Cerebellar nuclear complex (tissue), 1 donor: Measurements from ENCODE around the gene PFDN1.
"Not testable (repeated sequence)": the region's sequence is repeated elsewhere in the genome, so short reads cannot be mapped to it uniquely, and the experiment has no call there.

Source experiments
- DNase-seq, 2 experiments: peaks; one replicate each; lab custom pipeline; 2025; lab: John Stamatoyannopoulos, UW

PFDN1 gene

DNA sequence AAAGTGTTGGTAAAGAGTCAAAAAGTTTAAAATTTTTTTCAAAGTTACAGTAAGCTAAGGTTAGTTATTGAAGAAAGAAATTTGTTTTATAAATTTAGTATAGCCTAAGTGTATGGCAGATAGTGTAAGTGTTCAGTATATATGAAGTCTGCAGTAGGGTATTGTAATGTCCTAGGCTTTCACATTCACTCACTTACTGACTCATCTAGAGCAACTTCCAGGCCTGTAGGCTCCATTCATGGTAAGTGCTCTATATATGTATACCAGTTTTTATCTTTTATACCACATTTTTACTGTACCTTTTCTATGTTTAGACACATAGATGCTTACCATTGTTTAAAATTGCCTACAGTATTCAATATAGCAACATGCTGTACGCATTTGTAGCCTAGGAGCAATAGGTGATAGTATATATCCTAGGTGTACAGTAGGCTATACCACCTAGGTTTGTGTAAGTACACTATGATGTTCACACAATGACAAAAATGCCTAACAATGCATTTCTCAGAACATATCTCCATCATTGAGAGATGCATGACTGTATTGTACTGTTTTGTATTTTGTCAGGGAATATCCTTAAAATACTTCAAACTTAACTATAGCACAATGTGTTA is 89.4 kb downstream of the PFDN1 start:
- DNase-seq: no peak

DNA sequence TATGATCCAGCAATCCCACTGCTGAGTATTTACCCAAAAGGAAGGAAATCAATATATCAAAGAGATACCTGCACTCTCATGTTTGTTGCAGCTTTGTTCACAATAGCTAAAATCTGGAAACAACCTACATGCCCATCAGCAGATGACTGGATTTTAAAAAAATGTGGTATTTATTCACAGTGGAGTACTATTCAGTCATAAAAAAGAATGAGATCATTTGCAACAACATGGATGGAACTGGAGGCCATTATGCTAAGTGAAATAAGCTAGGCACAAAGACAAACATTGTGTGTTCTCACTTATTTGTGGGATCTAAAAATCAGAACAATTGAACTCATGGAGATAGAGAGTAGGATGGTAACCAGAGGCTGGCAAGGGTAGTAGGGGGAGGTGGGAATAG is 94.8 kb downstream of the PFDN1 start:
- no peak for DNase-seq

DNA sequence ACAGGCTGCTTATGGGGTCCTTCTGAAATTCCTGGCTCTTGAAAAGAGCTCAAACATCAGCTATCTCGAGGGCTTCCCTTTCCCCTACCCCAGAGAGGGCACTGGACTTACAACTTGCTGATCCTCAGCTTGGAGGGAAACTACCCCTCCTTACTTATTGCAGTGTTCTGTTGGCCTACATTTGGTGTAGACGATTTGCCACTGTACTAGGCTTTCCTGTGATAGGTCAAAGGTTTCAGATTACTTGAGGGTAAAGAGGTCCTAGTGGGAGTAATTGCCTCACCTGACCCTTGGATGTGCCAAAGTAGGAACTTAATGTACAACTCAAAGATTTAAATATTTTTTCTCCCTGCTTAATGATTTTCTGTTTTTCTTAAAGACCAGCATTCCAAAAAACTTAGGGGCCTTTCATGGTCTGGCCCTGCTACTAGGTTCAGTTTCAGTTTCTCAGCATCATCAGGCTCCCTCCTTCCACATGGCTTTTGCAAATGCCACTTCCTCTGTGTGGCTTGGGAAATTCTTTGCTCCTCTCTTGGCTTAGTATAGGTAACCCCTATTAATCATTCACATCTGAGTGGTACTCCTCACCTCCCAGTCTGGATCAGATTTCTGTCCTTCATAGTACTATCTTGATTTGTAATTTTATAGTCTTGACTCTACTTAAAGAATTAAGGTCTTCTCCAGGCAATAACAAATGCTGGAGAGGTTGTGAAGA is 95.5 kb downstream of the PFDN1 start:
- no peak for DNase-seq

DNA sequence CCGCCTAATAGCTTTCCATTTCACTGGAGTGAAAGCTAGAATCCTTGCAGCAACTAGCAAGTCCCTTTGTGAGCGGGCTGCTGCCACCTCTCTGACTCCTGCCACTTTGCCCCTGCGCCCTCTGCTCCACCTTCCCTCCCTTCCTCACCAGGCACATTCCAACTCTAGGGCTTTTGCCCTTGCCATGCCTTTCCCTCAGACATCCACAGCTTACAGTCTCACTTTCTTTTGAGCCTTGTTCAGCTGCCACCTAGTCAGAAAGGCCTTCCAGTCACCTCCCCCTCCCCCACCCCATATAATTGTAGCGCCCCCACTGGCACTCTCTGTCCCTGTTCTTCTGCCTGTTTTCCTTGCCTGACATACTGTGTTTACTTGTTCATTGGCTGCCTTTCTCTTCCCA is 96.9 kb downstream of the PFDN1 start:
- no peak for DNase-seq

DNA sequence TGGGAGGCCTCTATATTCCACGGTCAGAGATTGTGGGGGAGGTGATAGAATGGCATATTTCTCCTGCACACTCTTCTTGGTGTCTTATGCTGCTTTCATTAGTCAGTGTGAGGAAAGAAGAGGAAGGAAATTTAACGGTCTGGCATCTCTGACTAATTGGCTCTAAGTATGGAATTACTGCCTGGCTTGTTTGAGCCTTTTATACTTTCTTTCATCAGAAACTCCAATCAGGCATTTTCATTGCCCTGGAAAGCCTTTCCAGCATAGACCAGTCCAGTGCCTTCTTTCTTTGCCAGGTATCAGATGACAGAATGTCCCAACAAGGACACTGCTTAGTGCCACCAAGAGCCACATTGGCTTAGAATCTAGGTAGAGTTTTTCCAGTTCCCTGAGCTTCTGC is 97.7 kb downstream of the PFDN1 start:
- DNase-seq: no peak

DNA sequence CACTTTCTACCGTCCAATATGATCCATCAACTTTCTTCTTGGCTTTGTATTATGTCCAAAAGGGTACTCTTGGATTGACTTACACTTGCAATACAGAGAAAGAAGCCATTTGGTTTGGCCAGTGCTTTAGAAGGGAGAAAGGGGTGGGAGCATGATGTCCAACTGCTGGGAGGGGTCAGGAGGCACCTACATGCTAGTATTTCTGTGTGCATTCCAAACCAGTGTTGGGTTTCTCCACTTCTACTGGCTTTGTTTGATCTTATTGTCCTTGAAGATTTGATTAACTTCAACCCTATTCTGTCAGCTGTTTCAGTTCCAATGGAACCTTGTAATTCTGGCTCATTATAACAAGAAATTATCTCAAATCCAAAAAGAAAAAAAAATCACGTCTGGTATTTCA is 100.3 kb downstream of the PFDN1 start:
- no peak for DNase-seq

DNA sequence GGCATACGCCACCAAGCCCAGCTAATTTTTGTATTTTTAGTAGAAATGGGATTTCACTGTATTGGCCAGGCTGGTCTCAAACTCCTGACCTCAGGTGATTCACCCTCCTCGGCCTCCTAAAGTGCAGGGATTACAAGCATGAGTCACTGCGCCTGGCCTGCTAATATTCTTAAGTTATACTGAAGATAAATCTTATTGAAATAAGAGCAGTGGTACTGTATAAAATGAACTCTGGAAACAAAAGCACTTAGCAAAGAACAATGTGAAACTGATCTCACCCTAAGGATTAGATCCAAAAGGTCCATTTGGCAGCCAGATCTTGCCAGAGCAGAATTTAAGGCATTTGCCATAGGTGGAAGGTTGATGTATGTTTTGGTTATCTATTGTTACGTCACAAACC is 100.8 kb downstream of the PFDN1 start:
- no peak for DNase-seq

DNA sequence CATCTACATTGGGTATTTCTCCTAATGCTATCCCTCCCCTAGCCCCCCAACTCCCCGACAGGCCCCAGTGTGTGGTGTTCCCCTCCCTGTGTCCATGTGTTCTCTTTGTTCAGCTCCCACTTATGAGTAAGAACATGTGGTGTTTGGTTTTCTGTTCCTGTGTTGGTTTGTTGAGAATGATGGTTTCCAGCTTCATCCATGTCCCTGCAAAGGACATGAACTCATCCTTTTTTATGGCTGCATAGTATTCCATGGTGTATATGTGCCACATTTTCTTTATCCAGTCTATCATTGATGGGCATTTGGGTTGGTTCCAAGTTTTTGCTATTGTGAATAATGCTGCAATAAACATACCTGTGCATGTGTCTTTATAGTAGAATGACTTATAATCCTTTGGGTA is 104.0 kb downstream of the PFDN1 start:
- DNase-seq: not testable (repeated sequence)

DNA sequence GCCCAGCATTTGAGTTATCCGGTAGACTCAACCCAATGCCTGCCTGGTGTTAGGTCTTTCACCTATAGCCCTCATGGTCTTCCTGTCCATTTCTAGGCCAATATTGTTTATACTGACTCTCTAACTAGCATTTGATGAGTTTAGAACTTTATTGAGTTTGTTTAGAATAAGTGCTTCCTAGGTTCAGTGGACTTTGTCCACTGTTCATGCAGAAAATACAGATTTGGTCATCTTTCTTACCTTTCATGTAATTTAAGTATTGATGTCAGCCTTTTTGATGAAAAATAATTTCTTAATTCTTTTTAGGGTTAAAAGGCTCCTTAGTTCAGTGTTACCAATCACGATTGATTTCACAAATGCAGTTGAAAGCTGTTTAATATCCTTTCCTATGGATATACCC is 105.9 kb downstream of the PFDN1 start:
- no peak for DNase-seq

DNA sequence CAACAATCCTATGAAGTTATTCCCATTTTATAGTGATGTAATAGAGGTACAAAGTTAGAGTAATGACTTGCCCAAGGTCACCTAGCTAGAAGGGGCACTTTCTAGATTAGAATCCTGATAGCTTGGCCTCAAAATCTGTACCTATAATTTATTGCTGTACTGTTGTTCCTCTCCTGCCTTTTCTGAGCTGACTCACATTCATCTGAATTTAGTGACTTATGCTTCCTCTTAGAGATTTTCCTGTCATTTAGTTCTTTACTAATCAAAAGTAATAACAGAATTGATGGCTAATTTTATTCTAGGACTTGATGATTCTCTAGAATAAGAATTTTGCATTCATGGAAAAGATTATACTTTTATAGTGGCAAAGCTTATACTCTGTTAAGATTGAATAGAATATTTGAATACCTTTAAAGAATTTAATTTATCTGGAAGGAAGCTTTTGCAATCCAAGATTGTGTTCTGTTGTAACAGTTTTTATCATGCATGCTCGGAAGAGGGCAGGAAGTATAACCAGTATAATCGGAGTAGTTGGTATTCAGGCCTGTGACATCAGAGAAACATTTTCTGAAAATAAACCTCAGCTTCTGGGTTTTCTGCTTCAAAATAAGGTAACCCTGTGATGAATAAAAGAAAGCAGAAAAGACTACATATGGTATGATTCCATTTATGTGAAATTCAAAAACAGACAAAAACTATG is 106.6 kb downstream of the PFDN1 start:
- no peak for DNase-seq
